Heart left ventricle (tissue), 13 donors: ENCODE data around the gene ASTN2.

Source experiments
- POLR2A ChIP-seq, 2 donors: fragments of 450-650 bp; IDR thresholded peaks; one replicate each; pipeline ENCODE4 v1.6.1; 2017; ENCODE audit warnings: antibody characterized with exemption in 2 of 2, mild to moderate bottlenecking in 2 of 2, moderate library complexity in 2 of 2
- TF ChIP-seq, protein P1 (sequence below), 12 donors: fragments of 200-600 bp; sonication (generic) in 4 of 12; IDR thresholded peaks; one replicate each; pipeline versions ENCODE4 v1.5.0 to v1.8.0; 2018 to 2022; ENCODE audit warnings: antibody characterized with exemption in 12 of 12, mild to moderate bottlenecking in 5 of 12
- donor health status: ischemic (EF 13 %, LVEDD 7.1; RV severe dilation, severe dysfunction).
- donor health status: DM: no; HTN: yes; CAD: no.
- donor health status: DM: no; HTN: no; CAD: no.
- donor health status: ischemic (EF 25% LVEDD 6.9; RV normal size, moderate dysfunction).
- donor health status: ischemic (EF 25% LVEDD 5.7; RV mildly dilated, moderate dysfunction).
- donor health status: ischemic (EF 35%, LVEDD 5.7; RV mildly dilated, moderate dysfunction).
- donor health status: nonischemic (EF 11% LVEDD 7.7; RV severe dilation, severe dysfunction).
- donor health status: DM: yes; HTN: yes; CAD: no.
- donor health status: PGD.
- donor health status: ischemic (EF 29% LVEDD 5.4; RV normal size, mild dysfunction).
- donor health status: nonischemic (EF 23%, LVEDD 6.1; RV moderate dilation, normal function).

DNA sequence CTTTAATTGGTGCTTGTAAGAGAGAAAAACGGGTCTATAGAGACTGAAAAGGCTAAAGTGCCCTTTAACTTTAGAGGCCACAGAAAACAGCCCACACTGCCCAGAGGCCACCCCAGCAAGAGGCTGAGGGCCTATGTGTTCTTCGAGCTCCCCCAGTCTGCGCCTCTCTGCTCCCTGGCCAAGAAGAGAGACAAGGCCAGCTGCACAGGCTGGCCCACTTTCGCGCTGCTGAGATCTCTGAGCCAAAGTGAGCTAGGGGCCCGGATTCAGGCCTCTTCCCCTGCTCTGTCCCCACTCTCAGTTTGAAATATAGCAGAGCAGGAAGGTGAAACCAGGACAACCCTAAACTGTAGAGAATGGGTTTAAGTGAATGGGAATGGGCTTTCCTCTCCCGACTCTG is 859.7 kb downstream of the ASTN2 start:
- TF ChIP-seq, protein P1, sequence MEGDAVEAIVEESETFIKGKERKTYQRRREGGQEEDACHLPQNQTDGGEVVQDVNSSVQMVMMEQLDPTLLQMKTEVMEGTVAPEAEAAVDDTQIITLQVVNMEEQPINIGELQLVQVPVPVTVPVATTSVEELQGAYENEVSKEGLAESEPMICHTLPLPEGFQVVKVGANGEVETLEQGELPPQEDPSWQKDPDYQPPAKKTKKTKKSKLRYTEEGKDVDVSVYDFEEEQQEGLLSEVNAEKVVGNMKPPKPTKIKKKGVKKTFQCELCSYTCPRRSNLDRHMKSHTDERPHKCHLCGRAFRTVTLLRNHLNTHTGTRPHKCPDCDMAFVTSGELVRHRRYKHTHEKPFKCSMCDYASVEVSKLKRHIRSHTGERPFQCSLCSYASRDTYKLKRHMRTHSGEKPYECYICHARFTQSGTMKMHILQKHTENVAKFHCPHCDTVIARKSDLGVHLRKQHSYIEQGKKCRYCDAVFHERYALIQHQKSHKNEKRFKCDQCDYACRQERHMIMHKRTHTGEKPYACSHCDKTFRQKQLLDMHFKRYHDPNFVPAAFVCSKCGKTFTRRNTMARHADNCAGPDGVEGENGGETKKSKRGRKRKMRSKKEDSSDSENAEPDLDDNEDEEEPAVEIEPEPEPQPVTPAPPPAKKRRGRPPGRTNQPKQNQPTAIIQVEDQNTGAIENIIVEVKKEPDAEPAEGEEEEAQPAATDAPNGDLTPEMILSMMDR (IDR thresholded peaks at IDR 0.05): no peak
- TF ChIP-seq POLR2A (IDR thresholded peaks at IDR 0.05): no peak
